DMS153 treated with DMSO at 0.1 percent for 48 hours (cell line): Measurements from ENCODE around the gene DCLK1.

Source experiments
- DNase-seq: peaks from one replicate; lab custom pipeline; 2025; ENCODE audit not compliant: unreplicated experiment; lab: John Stamatoyannopoulos, UW

The DCLK1 gene

DNA sequence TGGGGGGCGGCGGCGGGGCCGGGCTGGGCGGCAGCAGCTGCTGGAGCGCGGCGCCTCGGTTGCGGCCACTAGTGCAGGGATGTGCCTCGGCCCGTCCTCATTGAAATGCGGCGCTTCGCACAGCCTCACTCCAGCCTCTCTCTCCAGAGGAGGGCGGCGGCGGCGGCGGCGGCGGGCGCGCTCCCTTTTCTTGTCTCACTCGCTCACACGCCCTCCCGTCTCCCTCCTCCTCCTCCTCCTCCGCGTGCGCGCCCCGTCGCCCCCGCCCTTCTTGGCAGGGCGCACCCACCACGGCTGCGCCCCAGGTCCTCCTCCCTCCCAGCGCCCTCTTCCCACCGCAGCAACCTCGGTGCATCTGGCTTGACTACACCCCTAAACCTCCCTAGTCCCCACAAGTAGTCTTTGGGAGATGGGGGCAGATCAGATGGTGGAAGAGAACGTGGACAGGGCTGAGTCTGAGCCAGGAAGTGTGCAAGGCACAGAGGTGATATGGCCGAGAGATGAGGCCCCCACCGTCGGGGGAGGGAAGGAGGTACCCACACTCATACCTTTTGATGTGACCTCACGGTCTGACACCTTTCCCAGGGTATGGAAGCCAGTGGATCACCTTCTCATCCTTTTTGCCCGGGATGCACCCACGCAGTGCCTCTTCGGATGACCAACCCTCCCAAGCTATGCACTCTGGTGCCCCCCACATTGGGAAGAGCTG lies at the start of gene DCLK1:
Gene DCLK1 (minus strand): TSS at position 161 of the 709 bp plus-strand sequence.
- peak; percentile 17 for DNase-seq

DNA sequence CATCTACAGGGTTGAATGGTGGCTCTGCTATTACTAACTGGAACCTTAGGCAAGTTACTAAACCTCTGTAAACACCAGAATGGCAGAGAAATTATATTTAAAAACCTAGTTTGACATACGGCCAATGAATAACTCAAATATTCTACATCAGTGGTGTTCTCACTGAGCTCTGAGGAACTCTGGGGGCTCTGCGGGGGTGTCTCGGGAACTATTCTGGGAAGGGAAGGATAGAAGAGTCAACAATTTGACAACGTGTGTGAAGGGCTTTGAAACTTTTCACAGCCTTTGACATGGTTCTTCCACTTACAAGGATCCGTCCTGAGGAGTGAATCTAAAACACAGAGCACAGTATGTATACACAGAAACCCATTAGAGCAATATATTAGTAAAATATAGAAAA lies 44.4 kb upstream of the DCLK1 start:
- no peak for DNase-seq

GRCh38 chr13:36174923-36175322 lies 43.7 kb upstream of the DCLK1 start:
- DNase-seq, result no peak

GRCh38 chr13:36173571-36174322 lies 42.6 kb upstream of the DCLK1 start:
- no peak for DNase-seq

GRCh38 chr13:36166046-36166445 lies 34.9 kb upstream of the DCLK1 start:
- no peak for DNase-seq

GRCh38 chr13:36163809-36164308 lies 32.7 kb upstream of the DCLK1 start:
- DNase-seq, result peak; percentile 93

DNA sequence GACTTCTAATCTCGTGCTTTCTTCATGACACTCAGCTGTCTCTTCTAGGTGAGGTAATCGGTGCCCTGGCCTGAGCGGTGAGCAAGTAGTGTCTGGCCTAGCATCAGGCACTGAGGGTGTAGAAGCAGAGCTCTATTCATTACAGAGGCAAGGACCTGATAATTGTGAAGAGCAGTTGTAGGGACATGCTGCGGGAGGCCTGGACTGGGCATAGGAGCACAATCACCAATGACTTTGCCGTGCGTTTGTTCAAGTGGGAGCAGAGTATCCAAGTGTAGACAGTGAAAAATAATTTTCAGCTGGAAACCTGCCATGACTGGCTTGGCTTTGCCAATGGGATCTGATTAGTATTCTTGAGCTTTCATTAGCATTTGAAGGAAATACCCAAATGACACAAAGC lies 32.1 kb upstream of the DCLK1 start:
- DNase-seq, result peak; percentile 61

GRCh38 chr13:36160297-36160696 lies 29.1 kb upstream of the DCLK1 start:
- DNase-seq, result no peak

- no peak for DNase-seq
These were observed 27.4 kb upstream of the DCLK1 start for GRCh38 chr13:36158611-36159010.

GRCh38 chr13:36157480-36157879 lies 26.3 kb upstream of the DCLK1 start:
- peak; percentile 24 for DNase-seq

- DNase-seq, result no peak
These were observed 23.5 kb upstream of the DCLK1 start for GRCh38 chr13:36154567-36155291.

- DNase-seq, result no peak
These were observed 20.4 kb upstream of the DCLK1 start for GRCh38 chr13:36151591-36151990.

- no peak for DNase-seq
These were observed 17.3 kb upstream of the DCLK1 start for GRCh38 chr13:36148446-36148845.

DNA sequence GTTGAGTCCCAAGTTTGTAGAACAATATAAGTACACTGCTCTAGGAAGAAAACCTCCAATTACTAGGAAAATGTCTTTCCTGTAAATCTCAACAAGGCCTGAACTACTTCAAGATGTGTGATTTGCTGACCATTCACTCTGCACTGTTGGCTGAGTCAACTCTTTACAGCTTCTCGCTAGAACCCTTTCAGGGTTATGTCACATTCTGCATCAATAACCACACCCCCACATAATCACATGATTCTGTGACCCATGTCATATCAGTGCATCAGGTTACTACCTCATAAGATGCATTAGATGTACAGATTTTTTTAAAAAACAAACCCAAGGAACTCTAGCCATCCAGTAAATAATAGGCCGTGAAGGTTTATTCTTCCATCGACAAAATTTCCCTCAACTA lies 16.1 kb upstream of the DCLK1 start:
- DNase-seq, result no peak

- no peak for DNase-seq
These were observed 15.5 kb upstream of the DCLK1 start for GRCh38 chr13:36146511-36147269.

DNA sequence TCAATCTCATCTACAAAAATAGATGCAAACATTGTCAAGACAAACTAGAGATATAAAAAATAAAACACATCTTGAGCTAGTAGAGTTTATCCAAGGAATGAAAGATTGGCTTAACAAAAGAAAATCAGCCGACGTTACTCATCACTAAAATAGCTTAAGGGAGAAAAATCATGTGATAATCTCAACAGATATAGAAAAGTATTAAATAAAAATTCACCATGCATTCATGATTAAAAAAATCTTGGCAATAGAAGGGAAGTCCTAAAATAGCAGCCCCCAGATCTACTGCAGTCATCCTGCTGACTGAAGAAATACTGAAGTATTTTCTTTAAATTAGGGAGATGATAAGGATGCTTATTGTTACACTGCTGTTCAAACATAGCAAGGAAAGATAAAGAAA lies 12.6 kb upstream of the DCLK1 start:
- DNase-seq, result no peak

- no peak for DNase-seq
These were observed 11.6 kb upstream of the DCLK1 start for GRCh38 chr13:36142735-36143134.

DNA sequence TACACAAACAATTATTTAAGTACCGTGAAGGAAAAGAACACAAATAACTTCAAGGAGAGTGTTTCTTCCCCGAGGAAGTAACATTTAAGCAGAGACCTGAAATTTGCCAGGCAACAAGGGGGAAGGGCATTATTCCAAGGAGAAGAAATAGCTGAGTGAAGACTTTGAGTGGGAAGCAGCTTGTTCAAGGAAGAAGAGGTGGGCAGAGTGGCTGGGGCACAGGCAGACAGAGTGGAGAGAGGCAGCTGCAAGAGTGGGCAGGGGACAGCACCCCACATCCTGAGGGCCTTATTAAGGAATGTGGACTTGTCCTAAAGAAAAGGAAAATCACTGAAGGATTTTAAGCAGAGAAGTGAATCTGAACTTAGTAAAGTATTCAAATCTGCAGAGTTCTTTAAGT lies 4.7 kb upstream of the DCLK1 start:
- no peak for DNase-seq

DNA sequence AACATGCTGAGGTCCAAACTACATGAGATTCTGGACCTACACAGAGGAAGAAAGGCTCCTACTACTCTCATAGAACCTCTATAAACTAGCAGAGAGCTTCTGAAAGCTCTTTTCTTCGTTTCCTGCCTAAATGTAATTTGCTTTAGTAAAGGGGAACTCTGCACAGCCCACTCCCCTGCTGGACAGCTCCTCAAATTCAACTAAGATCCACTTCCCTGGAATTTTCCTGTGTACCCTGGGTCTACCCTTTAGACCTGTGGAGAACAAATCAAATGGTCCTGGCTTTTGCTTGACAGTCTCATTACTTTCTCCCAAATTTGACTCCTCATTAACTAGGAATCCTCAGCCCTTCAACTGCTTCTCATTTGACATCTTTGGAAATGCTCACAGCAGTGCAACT lies 3.5 kb upstream of the DCLK1 start:
- DNase-seq, result no peak

DNA sequence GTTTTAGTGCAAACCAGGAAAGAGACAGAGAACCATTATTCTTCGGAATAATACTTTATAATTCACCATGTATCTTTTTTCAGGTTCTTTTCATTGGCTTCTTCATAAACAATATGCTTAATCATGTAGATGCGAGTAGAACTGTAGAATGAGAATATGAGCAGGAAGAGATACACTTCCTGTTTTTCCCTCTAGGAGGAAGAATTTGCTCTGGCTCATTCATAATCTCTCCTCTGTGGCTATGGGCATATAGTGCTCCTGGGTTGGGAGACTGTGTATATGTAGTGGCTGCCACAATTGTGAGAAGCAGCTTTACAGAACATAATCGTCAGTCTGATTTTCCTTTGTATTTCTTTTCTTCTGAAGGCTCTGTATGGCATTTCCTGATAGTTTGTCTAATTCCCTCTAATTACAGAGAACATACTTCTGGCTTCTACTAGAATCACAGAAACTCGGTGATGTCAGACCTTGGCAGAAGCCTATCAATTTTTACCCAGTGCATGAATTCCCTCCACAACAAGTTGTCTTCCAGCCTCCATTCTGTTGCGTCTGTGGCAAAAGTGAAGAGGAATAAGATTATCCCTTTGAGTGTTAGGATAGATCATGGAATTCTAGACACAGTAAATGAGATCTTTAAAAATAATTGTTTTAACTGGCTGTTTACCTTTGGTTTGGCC lies 2.9 kb upstream of the DCLK1 start:
- DNase-seq, result peak; percentile 22
